Activated CD4-positive, alpha-beta memory T cell treated with anti-CD3 and anti-CD28 coated beads, Interleukin-2, amount 10 ng/mL, durations not matched to agents 7 days and 5 days (primary cell): ENCODE results near the gene THADA. TPM values are rescaled to one million over a fixed set of nuclear protein-coding genes. Genes with fewer than 3 reads are reported as not detected.

Source experiments
- CTCF ChIA-PET: fragments of 350-600 bp; sonication (Branson Sonifier 250); formaldehyde crosslinking; loops from one replicate; lab custom pipeline; 2021; ENCODE audit warnings: antibody characterized with exemption, inconsistent platforms; lab: Charles Lee
- POLR2A ChIA-PET: fragments of 350-600 bp; sonication (Branson Sonifier 250); formaldehyde crosslinking; loops from one replicate; lab custom pipeline; 2021; ENCODE audit warnings: antibody characterized with exemption; lab: Charles Lee
- DNase-seq: peaks from one replicate; pipeline ENCODE4 v3.0.0-alpha.2; 2020
- H3K27ac Mint-ChIP-seq: one replicate; pipeline ENCODE4 v1.8.0; 2021; ENCODE audit warnings: mild to moderate bottlenecking, mixed read lengths
- H3K27me3 Mint-ChIP-seq: one replicate; pipeline ENCODE4 v1.8.0; 2021; ENCODE audit warnings: mixed read lengths
- H3K36me3 Mint-ChIP-seq: one replicate; pipeline ENCODE4 v1.8.0; 2021; ENCODE audit warnings: low read depth, mixed read lengths
- H3K4me1 Mint-ChIP-seq: one replicate; pipeline ENCODE4 v1.8.0; 2021; ENCODE audit warnings: mixed read lengths
- H3K4me3 Mint-ChIP-seq: one replicate; pipeline ENCODE4 v1.8.0; 2021; ENCODE audit warnings: mild to moderate bottlenecking, mixed read lengths
- H3K9me3 Mint-ChIP-seq: one replicate; pipeline ENCODE4 v1.8.0; 2021; ENCODE audit warnings: mixed read lengths
- total RNA-seq, 2 experiments: library from RNA; stranded (reverse); gene quantifications; one replicate each; pipeline ENCODE4 v1.2.3, GENCODE V29; 2021

THADA gene
- total RNA-seq, 2 experiments from 2014 or later = 21.6 to 25.8 TPM

DNA sequence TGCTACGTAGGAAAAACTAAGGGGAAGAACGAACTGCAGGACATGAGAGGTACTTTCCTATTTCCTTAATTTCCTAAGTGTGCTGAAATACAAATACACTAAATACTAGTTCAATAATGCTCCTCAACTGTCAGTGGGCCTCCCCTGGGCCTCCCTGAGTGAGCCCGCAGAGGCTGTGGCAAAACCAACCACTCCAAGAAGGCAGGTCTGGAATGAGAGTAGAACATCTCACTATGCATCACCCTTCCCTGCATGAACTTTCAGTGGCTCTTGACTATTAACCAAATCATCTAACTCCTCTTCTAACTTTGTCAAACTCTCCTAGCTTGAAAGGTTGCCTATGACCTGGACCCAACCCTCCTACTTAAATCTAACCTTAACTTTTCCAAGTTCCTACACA lies 84.6 kb downstream of the THADA start:
- Mint-ChIP-seq H3K9me3 (no peaks in the 10 kb centered on the region), H3K27me3 (no peaks in the 10 kb centered on the region), H3K4me3 (no peak overlapping the region), H3K4me1 (peaks cover 25% of the 10 kb centered on the region), H3K27ac (no peak overlapping the region), H3K36me3 (peaks cover 25% of the 10 kb centered on the region)
- ChIA-PET CTCF (interaction anchor here (1.0 kb wide), 1 partner anchor 8 kb away, joined by 3 read pairs; no protein-coding TSS in a partner anchor), POLR2A (no interaction called here)
- no peak for DNase-seq

GRCh38 chr2:43509886-43510285 lies 86.0 kb downstream of the THADA start:
- H3K36me3 Mint-ChIP-seq = peaks cover 29% of the 10 kb centered on the region
- ChIA-PET CTCF (interaction anchor here (0.7 to 1.0 kb wide), 2 partner anchors 9 to 240 kb away, joined by 4 read pairs; no protein-coding TSS in a partner anchor), POLR2A (no interaction called here)
- H3K4me3 Mint-ChIP-seq = no peak overlapping the region
- H3K4me1 Mint-ChIP-seq = peaks cover 19% of the 10 kb centered on the region
- no peaks in the 10 kb centered on the region for H3K9me3 Mint-ChIP-seq
- no peak overlapping the region for H3K27ac Mint-ChIP-seq
- no peak for DNase-seq
- no peaks in the 10 kb centered on the region for H3K27me3 Mint-ChIP-seq

GRCh38 chr2:43508209-43508608 lies 87.6 kb downstream of the THADA start:
- Mint-ChIP-seq H3K36me3 (peaks cover 36% of the 10 kb centered on the region), H3K4me1 (peaks cover 19% of the 10 kb centered on the region), H3K27me3 (no peaks in the 10 kb centered on the region), H3K27ac (no peak overlapping the region), H3K9me3 (no peaks in the 10 kb centered on the region), H3K4me3 (no peak overlapping the region)
- DNase-seq = no peak
- ChIA-PET POLR2A (interaction anchor here (0.8 kb wide), 1 partner anchor 58 kb away, joined by 4 read pairs; no protein-coding TSS in a partner anchor), CTCF (no interaction called here)

DNA sequence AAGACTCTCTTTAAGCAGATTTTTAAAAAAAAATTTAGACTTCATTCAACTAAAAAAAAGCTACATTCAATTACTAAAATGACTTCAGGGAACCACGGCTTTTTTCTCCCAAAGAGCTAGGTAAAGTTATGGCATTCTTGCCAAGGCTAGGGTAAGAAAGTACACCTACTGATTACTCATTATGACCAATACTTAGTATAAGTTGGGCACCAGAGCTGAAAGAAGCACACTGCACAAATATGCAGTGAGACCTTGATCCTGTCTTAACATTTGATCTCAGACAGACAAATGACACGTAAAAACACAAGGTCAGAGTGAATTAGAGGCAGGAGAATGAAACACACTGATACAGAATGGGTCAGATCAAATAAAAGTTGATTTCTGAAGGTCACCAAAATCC lies 88.7 kb downstream of the THADA start:
- POLR2A ChIA-PET = no interaction called here
- H3K27ac Mint-ChIP-seq = no peak overlapping the region
- H3K27me3 Mint-ChIP-seq = no peaks in the 10 kb centered on the region
- H3K4me3 Mint-ChIP-seq = no peak overlapping the region
- H3K9me3 Mint-ChIP-seq = no peaks in the 10 kb centered on the region
- DNase-seq = no peak
- CTCF ChIA-PET = interaction anchor here (0.9 to 1.5 kb wide), 3 partner anchors 18 to 35 kb away, joined by 3 read pairs; no protein-coding TSS in a partner anchor
- peaks cover 33% of the 10 kb centered on the region for H3K36me3 Mint-ChIP-seq
- peaks cover 19% of the 10 kb centered on the region for H3K4me1 Mint-ChIP-seq

GRCh38 chr2:43495727-43496126 lies 100.1 kb downstream of the THADA start:
- Mint-ChIP-seq H3K9me3 (no peaks in the 10 kb centered on the region), H3K27me3 (no peaks in the 10 kb centered on the region), H3K4me3 (no peak overlapping the region), H3K36me3 (peaks cover 29% of the 10 kb centered on the region), H3K4me1 (peaks cover 3% of the 10 kb centered on the region), H3K27ac (no peak overlapping the region)
- CTCF ChIA-PET = no interaction called here
- DNase-seq = no peak
- POLR2A ChIA-PET = no interaction called here

GRCh38 chr2:43493954-43494353 lies 101.9 kb downstream of the THADA start:
- H3K4me1 Mint-ChIP-seq = no peaks in the 10 kb centered on the region
- H3K9me3 Mint-ChIP-seq = no peaks in the 10 kb centered on the region
- H3K36me3 Mint-ChIP-seq = peaks cover 25% of the 10 kb centered on the region
- H3K27me3 Mint-ChIP-seq = no peaks in the 10 kb centered on the region
- no peak overlapping the region for H3K27ac Mint-ChIP-seq
- POLR2A ChIA-PET = interaction anchor here (1.2 kb wide), 1 partner anchor 10 kb away, joined by 3 read pairs; no protein-coding TSS in a partner anchor
- CTCF ChIA-PET = interaction anchor here (2.4 kb wide), 1 partner anchor 10 kb away, joined by 16 read pairs; no protein-coding TSS in a partner anchor
- no peak overlapping the region for H3K4me3 Mint-ChIP-seq
- DNase-seq = no peak

- CTCF ChIA-PET = interaction anchor here (1.4 kb wide), 1 partner anchor 119 kb away, joined by 3 read pairs; no protein-coding TSS in a partner anchor
- POLR2A ChIA-PET = no interaction called here
- H3K27ac Mint-ChIP-seq = no peak overlapping the region
Measured at GRCh38 chr2:43491065-43491639, 104.7 kb downstream of the THADA start.

DNA sequence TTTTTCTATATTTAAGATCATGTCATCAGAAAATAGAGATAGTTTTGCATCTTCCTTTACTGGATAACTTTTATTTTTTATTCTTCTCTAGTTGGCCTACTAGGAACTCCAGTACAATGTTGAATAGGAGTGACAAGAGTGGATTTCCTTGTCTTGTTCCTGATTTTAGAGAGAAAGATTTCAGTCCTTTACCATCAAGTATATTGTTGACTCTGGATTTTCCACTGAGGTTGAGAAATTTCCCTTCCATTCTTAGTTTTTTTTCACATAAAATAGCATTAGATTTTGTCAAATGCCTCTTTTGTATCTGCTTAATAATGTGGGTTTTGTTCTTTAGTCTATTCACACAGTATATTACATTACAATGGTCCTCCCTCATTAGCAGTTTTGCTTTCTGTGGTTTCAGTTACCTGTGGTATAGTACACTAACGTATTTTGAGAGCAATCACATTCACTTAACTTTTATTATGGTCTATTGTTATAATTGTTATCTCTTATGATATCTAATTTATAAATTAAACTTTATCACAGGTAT lies 105.5 kb downstream of the THADA start:
- Mint-ChIP-seq H3K27ac (no peak overlapping the region), H3K4me1 (peaks cover 9% of the 10 kb centered on the region), H3K27me3 (no peaks in the 10 kb centered on the region), H3K9me3 (no peaks in the 10 kb centered on the region), H3K36me3 (no peaks in the 10 kb centered on the region), H3K4me3 (no peak overlapping the region)
- POLR2A ChIA-PET = no interaction called here
- DNase-seq = no peak
- CTCF ChIA-PET = interaction anchor here (0.7 to 1.6 kb wide), 2 partner anchors 16 to 52 kb away, joined by 3 read pairs; no protein-coding TSS in a partner anchor

More at GRCh38 chr2:43491065-43491639, 104.7 kb downstream of the THADA start:
- Mint-ChIP-seq H3K4me1 (peaks cover 5% of the 10 kb centered on the region), H3K36me3 (peaks cover 1% of the 10 kb centered on the region), H3K27me3 (no peaks in the 10 kb centered on the region), H3K9me3 (no peaks in the 10 kb centered on the region), H3K4me3 (no peak overlapping the region)
- no peak for DNase-seq

DNA sequence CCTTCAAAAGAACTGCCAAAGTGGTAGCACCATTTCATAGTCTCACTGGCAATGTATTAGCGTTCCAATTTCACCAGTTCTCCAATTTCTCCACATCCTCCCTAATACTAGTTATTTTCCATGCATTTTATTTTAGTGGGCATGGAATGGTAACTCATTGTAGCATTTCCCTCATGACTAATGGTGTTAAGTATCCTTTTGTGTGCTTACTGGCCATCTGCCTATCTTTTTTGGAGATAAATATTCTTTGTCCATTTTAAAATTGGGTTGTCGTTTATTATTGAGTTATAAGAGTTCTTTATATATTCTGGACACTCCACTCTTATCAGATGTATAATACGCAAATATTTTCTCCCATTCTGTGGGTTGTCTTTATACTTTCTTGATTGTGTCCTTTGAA lies 107.1 kb downstream of the THADA start:
- H3K4me1 Mint-ChIP-seq = peaks cover 16% of the 10 kb centered on the region
- H3K4me3 Mint-ChIP-seq = no peak overlapping the region
- no peaks in the 10 kb centered on the region for H3K36me3 Mint-ChIP-seq
- no peak for DNase-seq
- H3K9me3 Mint-ChIP-seq = no peaks in the 10 kb centered on the region
- no peak overlapping the region for H3K27ac Mint-ChIP-seq
- ChIA-PET POLR2A (no interaction called here), CTCF (interaction anchor here (1.6 kb wide), 1 partner anchor 18 kb away, joined by 3 read pairs; no protein-coding TSS in a partner anchor)
- H3K27me3 Mint-ChIP-seq = no peaks in the 10 kb centered on the region

DNA sequence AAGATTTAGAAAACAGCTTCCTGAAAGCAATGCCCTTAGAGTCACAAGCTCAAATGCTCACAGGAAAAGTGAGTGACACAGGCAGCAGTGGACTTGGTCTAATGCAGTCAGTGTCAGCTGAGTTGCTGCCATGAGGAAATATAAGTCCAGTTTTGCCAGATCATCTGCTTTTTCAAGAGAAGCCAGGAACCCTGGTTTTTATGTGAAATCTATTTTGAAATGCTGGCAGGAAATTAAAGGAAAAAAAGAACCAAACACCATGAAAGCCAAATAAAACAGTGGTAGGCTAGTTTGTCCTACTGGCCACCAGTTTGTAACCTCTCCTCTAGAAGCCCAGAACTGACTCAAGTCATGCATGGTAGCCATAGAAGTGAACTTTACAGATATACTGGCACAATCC lies 109.2 kb downstream of the THADA start:
- Mint-ChIP-seq H3K4me1 (peaks cover 33% of the 10 kb centered on the region), H3K4me3 (no peak overlapping the region), H3K27me3 (no peaks in the 10 kb centered on the region), H3K27ac (peak overlapping the region; percentile 9), H3K9me3 (no peaks in the 10 kb centered on the region), H3K36me3 (peaks cover 2% of the 10 kb centered on the region)
- no peak for DNase-seq
- CTCF ChIA-PET = interaction anchor here (3.6 to 4.1 kb wide), 3 partner anchors 259 to 540 kb away, joined by 36 to 68 read pairs (median 54); partner anchors contain the start of gene ZFP36L2
- POLR2A ChIA-PET = no interaction called here

DNA sequence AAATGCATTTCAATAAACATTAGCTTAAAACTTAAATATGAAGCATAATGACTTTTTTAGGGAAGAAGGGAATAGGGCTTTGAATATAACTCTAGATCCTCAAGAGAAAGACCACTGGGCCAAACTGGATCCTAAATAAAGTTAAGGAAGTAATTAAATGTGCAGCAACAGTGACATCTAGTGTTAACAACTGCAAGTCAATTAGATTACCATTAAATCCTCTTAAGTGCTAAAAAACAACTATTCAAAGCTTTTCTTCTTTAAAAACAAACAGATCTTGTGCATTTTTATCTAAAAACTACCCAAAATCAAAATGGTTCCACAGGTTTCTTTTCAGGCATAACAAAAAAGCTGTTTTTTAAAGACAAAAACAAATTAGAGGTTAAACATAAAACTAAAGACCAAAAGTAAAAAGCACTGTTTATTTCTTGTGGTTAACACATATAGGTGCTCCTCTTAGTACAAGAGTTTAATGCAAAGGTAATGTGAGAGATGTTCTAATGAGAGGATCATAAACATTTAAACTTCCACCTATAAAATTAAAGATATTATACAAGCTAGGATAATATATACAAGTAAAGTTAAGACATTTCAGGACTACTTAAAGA lies 111.4 kb downstream of the THADA start:
- H3K4me1 Mint-ChIP-seq = peaks cover 45% of the 10 kb centered on the region
- no peak for DNase-seq
- POLR2A ChIA-PET = interaction anchor here (1.1 to 2.8 kb wide), 5 partner anchors 58 to 357 kb away, joined by 3 to 15 read pairs (median 5); partner anchors contain the start of gene ZFP36L2

DNA sequence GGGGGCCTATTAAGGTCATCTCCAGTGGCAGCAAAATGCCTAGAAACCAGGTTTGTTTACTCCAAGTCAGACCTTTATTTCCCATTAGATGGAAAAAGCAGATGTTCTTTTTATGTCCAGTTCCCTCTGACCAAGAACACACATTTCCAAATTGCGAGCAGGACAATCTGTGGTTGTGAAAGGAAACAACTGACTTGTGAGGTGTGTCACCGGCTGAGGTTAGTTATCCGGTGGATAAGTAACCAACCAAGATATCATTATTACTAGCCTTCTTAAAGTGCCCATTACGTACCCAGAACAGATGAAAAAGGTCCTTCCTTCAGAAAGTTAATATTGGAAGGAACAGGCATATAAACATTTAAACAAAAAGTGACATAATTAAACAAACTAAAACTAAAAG lies 112.9 kb downstream of the THADA start:
- H3K36me3 Mint-ChIP-seq = peaks cover 16% of the 10 kb centered on the region
- no peaks in the 10 kb centered on the region for H3K27me3 Mint-ChIP-seq
- ChIA-PET CTCF (interaction anchor here (1.4 to 4.1 kb wide), 8 partner anchors 11 to 538 kb away, joined by 3 to 68 read pairs (median 19); partner anchors contain the start of gene ZFP36L2), POLR2A (interaction anchor here (2.8 kb wide), 1 partner anchor 256 kb away, joined by 15 read pairs; the partner anchor contains the start of gene ZFP36L2)
- H3K9me3 Mint-ChIP-seq = no peaks in the 10 kb centered on the region
- H3K4me1 Mint-ChIP-seq = peaks cover 51% of the 10 kb centered on the region
- no peak overlapping the region for H3K4me3 Mint-ChIP-seq
- no peak overlapping the region for H3K27ac Mint-ChIP-seq
- no peak for DNase-seq

More for the DNA sequence above, 111.4 kb downstream of the THADA start:
- Mint-ChIP-seq H3K36me3 (peaks cover 11% of the 10 kb centered on the region), H3K27ac (no peak overlapping the region), H3K4me3 (no peak overlapping the region), H3K9me3 (no peaks in the 10 kb centered on the region), H3K27me3 (no peaks in the 10 kb centered on the region)
- CTCF ChIA-PET = interaction anchor here (0.6 to 4.1 kb wide), 43 partner anchors 9 to 674 kb away, joined by 3 to 68 read pairs (median 4); partner anchors contain the start of gene ZFP36L2
